HG03103 (cell line): ENCODE results near the gene SLIRP.
A peak's percentile ranks its signal among the peaks of the same experiment; 100 is the strongest.
"Not testable (repeated sequence)": the region's sequence is repeated elsewhere in the genome, so short reads cannot be mapped to it uniquely, and the experiment has no call there.

ENCODE experiments used
- ATAC-seq: cut with Tn5 transposase; IDR thresholded peaks from one replicate; pipeline ENCODE4 v1.9.1; 2021; ENCODE audit warnings: low read depth; ENCODE audit not compliant: unreplicated experiment

Gene SLIRP

DNA sequence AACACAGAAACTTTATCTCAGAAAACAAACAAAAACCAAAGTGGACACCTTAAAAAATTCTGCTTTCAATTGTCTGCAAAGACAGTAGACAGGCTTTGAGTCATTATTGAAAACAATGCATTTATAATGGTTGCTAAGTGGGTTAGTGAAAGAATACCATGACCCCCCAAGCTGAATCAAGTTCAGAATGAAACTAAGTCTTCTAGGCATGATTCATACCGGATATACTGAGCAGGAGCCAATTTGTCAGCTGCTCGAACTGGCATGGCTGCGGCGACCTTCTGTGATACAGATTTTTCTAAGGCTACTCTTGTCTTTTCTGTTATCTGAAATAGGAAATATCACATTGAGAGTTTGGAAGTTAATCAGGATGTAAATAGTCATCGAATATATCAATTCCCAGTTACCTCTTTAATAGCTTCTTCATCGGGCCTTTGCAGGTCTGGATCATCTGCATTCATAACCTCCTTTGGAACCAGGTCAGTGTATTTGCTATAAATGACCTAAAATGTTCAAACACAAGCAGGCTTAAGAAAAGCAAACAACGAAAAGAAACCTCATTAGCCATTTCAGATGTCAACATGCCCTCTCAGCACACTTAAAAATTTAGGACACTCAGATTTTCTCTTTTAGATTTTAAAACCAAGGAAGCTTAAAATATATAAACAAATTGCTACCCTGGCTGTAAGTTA lies 30.8 kb downstream of the SLIRP start:
- ATAC-seq: peak; percentile 78

DNA sequence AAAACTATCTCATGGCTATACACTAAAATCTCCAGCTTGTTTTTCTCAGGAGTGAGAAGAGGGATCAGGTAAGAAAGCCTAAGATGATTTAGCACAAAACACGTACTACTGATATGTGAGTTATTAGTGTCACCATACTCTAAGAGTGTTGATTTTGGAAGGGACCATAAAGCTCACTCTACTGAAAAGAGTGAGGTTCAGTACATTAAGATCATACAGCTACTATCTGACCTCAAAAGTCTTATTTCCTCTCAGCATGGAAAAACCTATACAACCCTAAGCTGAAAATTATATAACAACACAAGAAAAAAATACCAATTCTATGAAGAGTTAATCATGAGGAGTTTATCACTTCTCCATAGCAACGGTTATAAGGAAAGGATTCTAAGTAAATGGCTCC lies 33.5 kb downstream of the SLIRP start:
- ATAC-seq: no peak

GRCh38 chr14:77746064-77746702 lies 38.3 kb downstream of the SLIRP start:
- no peak for ATAC-seq

GRCh38 chr14:77747425-77747824 lies 39.5 kb downstream of the SLIRP start:
- ATAC-seq: not testable (repeated sequence)

- ATAC-seq: no peak
Measured at GRCh38 chr14:77752266-77752665, 44.4 kb downstream of the SLIRP start.

GRCh38 chr14:77752799-77753516 lies 45.1 kb downstream of the SLIRP start:
- ATAC-seq: no peak

DNA sequence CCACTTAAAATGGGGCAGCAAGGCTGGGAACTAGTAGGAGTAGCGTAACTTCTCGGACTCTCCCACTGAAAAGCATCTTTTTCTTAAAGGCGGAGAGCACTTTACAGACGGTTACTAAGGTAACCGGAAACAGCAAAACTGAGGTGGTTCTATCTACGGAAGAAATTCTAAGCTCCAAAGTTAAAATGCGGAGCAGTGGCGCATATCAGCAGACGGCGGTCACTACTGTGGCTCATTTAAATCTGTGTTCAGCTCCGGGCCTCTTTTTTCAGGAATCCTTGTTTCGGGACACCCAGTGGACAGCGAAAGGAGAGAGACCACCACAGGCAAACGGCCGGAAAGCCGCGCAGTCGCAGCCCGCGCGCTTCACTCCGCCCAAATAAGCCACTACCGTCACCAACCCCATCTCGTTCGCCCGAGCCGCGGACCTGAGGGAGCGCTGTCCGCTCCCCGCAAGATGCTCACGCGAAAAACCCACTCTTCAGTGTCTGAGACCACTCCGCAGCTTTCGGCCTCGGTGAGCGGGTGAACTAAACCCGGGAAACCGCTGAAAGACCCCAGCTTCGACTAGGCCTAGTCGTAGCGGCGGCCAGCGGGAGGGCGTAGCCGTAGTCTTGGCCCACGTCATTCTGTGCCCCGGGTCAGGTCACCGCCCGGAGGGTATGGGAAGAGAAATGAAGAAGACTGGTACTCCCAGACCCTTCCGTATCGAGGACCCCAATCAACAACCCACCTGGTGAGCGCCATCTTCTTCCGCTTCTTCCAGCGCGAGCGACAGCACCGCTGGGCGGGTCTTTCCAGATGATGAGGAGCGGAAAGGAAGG lies 52.7 kb downstream of the SLIRP start, which contains the start of gene SNW1:
Gene SNW1, minus strand, starts transcription at position 776 of the 824 bp plus-strand sequence. Its CDS starts 29 bp downstream, at position 747.
- ATAC-seq: peak; percentile 91

DNA sequence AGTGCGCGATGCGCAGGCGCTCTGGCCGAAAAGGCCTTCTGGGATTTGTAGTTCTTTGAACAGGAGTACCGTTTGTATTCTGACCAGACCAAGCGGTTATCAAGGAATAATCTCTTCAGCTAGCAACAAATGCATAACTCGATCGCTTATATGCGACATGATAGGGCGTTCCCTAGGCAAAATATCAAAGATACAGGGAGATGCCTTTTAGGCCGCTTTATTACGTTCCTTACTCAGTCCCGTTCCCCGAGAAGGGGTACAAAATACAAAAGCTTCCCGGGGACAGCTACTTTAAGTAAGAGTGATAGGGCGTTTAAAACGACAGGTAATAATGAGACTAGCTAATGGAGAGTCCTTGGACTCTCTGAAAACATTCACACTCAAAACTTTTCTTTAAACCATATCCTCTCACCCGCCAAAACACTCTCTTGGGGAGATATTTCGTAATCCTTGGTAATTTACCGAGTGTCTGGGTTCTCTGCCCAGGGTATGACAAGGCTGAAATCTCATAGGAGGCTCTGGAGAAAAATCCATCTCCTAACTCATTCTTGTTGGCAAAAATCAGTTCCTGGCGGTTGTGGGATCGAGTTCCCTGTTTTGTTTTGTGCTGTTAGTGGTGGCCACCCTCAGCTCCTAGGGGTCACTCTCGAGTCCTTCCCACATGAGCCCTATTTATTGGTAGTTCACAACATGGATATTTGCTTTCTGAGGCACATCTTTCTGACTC lies 53.5 kb downstream of the SLIRP start:
- ATAC-seq: peak; percentile 22

GRCh38 chr14:77763316-77763715 lies 55.4 kb downstream of the SLIRP start:
- ATAC-seq: no peak

- ATAC-seq: no peak
Measured at GRCh38 chr14:77763978-77764377, 56.1 kb downstream of the SLIRP start.
